HepG2 (cell line): ENCODE measurements around the gene PIP4K2B. TPM values are rescaled to one million over a fixed set of nuclear protein-coding genes. Genes with fewer than 3 reads are reported as not detected.

ENCODE experiments used
- FOXK1 ChIP-seq: sonication (generic); formaldehyde crosslinking; IDR thresholded peaks from 2 replicates; pipeline ENCODE4 v1.4.0; 2020; ENCODE audit warnings: low read depth, missing genetic modification reagents, borderline replicate concordance
- GABPB1 ChIP-seq: IDR thresholded peaks from 2 replicates; pipeline ENCODE4 v1.6.1; 2016; ENCODE audit warnings: mild to moderate bottlenecking, missing genetic modification reagents, moderate library complexity, missing compliant biosample characterization
- HIVEP1 ChIP-seq: sonication (generic); formaldehyde crosslinking; IDR thresholded peaks from 2 replicates; pipeline ENCODE4 v1.4.0; 2020; ENCODE audit warnings: mild to moderate bottlenecking, missing genetic modification reagents
- HNRNPL ChIP-seq: fragments of 200-400 bp; formaldehyde crosslinking; IDR thresholded peaks from 2 replicates; pipeline ENCODE4 v1.6.1; 2017; ENCODE audit warnings: mild to moderate bottlenecking, low read depth, low read length
- SAP130 ChIP-seq: IDR thresholded peaks from 2 replicates; pipeline ENCODE4 v1.6.1; 2016; ENCODE audit warnings: low read depth
- ZNF317 ChIP-seq: sonication (generic); formaldehyde crosslinking; IDR thresholded peaks from 2 replicates; pipeline ENCODE4 v1.5.0; 2020; ENCODE audit warnings: mild to moderate bottlenecking, missing genetic modification reagents
- polyA plus RNA-seq, 8 experiments: library from polyadenylated mRNA; depleted of rRNA in 3 of 8; stranded (reverse) in 7 of 8; unstranded in 1 of 8; fragments of >200 nt; fragmentation: Illumina TruSeq in 4 of 8; extraction: Trizol in 4 of 8; gene quantifications; 2 replicates each; pipeline versions ENCODE4 v1.2.1 to v1.2.3, GENCODE V29; 2011 to 2016; ENCODE audit warnings: low read depth in 4 of 8, missing spikeins in 1 of 8, mixed read lengths in 1 of 8; ENCODE audit not compliant: insufficient read depth in 1 of 8
- total RNA-seq, 5 experiments: library from RNA; depleted of rRNA; stranded (reverse); fragments of >200 nt; fragmentation: Illumina TruSeq; extraction: Trizol; gene quantifications; 2 replicates each; pipeline ENCODE4 v1.2.3, GENCODE V29; 2016; ENCODE audit warnings: low read depth in 1 of 5
- TF ChIP-seq, protein P1 (sequence below): IDR thresholded peaks from 2 replicates; pipeline ENCODE4 v1.6.1; 2018; ENCODE audit warnings: missing genetic modification reagents
- TF ChIP-seq, protein P2 (sequence below): sonication (generic); IDR thresholded peaks from 2 replicates; pipeline ENCODE4 v1.6.1; 2016; ENCODE audit warnings: low read depth, borderline replicate concordance

PIP4K2B gene
- total and polyA plus RNA-seq, 2 of the 13 experiments (the other 11 are each of a cell fraction or from before 2014, with no cell fraction given): 20.4 to 54.0 TPM

DNA sequence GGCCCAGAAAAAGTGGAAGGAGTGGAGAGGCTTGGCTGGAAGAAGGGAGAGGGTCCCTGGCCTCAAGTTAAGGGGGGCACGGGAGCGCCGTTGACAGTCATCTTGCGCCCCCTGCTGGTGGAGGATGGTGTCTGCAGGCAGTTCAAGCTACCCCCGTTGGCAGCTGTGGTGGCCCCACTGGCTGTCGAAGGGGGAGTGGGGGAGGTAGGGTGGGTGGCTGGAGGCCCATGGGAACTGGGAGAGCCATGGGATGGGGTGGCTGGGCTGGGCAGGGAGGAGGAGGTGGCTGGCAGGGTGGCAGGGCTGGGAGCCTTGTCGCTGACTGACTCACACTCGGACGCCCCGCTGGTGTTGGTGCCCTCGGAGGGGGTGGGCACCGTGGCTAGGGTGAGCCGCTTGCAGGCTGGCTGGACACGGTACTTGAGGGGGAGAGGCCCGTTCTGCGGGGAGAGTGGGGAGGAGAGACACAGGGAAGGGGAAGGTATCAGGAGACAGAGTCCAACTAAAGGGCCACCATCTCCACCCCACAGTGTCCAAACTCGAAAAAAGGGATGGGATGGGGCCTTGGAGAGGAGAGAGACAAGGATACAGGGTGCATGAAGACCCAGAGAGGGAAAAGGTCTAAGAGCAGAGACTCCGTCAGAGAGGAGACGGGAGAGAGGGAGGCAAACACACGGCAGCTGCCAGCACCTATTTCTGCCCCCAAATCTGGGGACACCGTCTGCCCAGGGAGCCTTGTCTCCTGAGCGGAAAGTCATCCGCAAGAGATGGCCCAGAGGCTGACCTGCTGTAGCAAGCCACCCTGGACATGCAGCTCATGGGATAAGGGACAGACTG lies 64.0 kb downstream of the PIP4K2B start (continued):
- TF ChIP-seq, protein P1, sequence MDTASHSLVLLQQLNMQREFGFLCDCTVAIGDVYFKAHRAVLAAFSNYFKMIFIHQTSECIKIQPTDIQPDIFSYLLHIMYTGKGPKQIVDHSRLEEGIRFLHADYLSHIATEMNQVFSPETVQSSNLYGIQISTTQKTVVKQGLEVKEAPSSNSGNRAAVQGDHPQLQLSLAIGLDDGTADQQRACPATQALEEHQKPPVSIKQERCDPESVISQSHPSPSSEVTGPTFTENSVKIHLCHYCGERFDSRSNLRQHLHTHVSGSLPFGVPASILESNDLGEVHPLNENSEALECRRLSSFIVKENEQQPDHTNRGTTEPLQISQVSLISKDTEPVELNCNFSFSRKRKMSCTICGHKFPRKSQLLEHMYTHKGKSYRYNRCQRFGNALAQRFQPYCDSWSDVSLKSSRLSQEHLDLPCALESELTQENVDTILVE: peak; percentile 27; the same call in 1 of the 2 replicates
- TF ChIP-seq, protein P2, sequence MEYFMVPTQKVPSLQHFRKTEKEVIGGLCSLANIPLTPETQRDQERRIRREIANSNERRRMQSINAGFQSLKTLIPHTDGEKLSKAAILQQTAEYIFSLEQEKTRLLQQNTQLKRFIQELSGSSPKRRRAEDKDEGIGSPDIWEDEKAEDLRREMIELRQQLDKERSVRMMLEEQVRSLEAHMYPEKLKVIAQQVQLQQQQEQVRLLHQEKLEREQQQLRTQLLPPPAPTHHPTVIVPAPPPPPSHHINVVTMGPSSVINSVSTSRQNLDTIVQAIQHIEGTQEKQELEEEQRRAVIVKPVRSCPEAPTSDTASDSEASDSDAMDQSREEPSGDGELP: peak; percentile 16; the same call in 1 of the 2 replicates
- TF ChIP-seq SAP130: 0 out of 2 replicates have a peak, but pooled peaks have one; percentile 30
- peak; percentile 77 for TF ChIP-seq HIVEP1
- peak; percentile 28; the same call in 1 of the 2 replicates for TF ChIP-seq GABPB1 (CRISPR knock-in tag)
- 0 out of 2 replicates have a peak, but pooled peaks have one; percentile 32 for TF ChIP-seq ZNF317 (CRISPR knock-in tag)
- peak; percentile 37; the same call in 1 of the 2 replicates for TF ChIP-seq FOXK1
- peak; percentile 81 for TF ChIP-seq HNRNPL
